MM.1S (cell line): ENCODE data around the gene ROCK2.

ENCODE experiments used
- DNase-seq: peaks from one replicate; pipeline ENCODE4 v3.0.0-alpha.2; 2015
- H2AFZ ChIP-seq: fragments of 300-600 bp; sonication (generic); 2 replicates; pipeline ENCODE4 v1.6.0; 2016; ENCODE audit warnings: antibody characterized with exemption, low read length
- H3F3A ChIP-seq: fragments of 300-600 bp; sonication (generic); 2 replicates; pipeline ENCODE4 v1.6.1; 2016; ENCODE audit warnings: mild to moderate bottlenecking, antibody characterized with exemption, low read length, moderate library complexity, mixed read lengths; ENCODE audit not compliant: insufficient read depth
- H3K27ac ChIP-seq: fragments of 300-600 bp; sonication (generic); 2 replicates; pipeline ENCODE4 v1.5.1; 2016; ENCODE audit warnings: mild to moderate bottlenecking, low read length
- H3K27me3 ChIP-seq: fragments of 300-600 bp; sonication (generic); replicated peaks from 2 replicates; pipeline ENCODE4 v1.6.0; 2016; ENCODE audit warnings: low read length; ENCODE audit not compliant: insufficient read depth
- H3K36me3 ChIP-seq: fragments of 300-600 bp; sonication (generic); replicated peaks from 2 replicates; pipeline ENCODE4 v1.6.1; 2016; ENCODE audit warnings: mild to moderate bottlenecking, low read length, mixed read lengths; ENCODE audit not compliant: insufficient read depth
- H3K4me1 ChIP-seq: fragments of 300-600 bp; sonication (generic); 2 replicates; pipeline ENCODE4 v1.6.1; 2016; ENCODE audit warnings: low read length, mixed read lengths
- H3K4me2 ChIP-seq: fragments of 300-600 bp; sonication (generic); 2 replicates; pipeline ENCODE4 v1.6.0; 2016; ENCODE audit warnings: low read depth, low read length
- H3K4me3 ChIP-seq: fragments of 300-600 bp; sonication (generic); 2 replicates; pipeline ENCODE4 v1.5.1; 2016; ENCODE audit warnings: low read length, mixed read lengths
- H3K79me2 ChIP-seq: fragments of 300-600 bp; sonication (generic); 2 replicates; pipeline ENCODE4 v1.6.1; 2016; ENCODE audit warnings: mixed run types, low read length, mixed read lengths
- H3K9ac ChIP-seq: fragments of 300-600 bp; sonication (generic); 2 replicates; pipeline ENCODE4 v1.6.1; 2016; ENCODE audit warnings: low read length, mixed read lengths
- H3K9me2 ChIP-seq: fragments of 300-600 bp; sonication (generic); replicated peaks from 2 replicates; pipeline ENCODE4 v1.6.1; 2016; ENCODE audit warnings: mild to moderate bottlenecking, low read length, mixed read lengths; ENCODE audit not compliant: insufficient read depth
- H3K9me3 ChIP-seq: fragments of 300-600 bp; sonication (generic); replicated peaks from 2 replicates; pipeline ENCODE4 v1.6.1; 2016; ENCODE audit warnings: mild to moderate bottlenecking, low read length, mixed read lengths; ENCODE audit not compliant: insufficient read depth
- H4K20me1 ChIP-seq: fragments of 300-600 bp; sonication (generic); 2 replicates; pipeline ENCODE4 v1.6.1; 2016; ENCODE audit warnings: mild to moderate bottlenecking, low read length, moderate library complexity, mixed read lengths; ENCODE audit not compliant: insufficient read depth
- CTCF ChIP-seq: fragments of 300-600 bp; sonication (generic); IDR thresholded peaks from 2 replicates; pipeline ENCODE4 v1.5.1; 2016; ENCODE audit warnings: antibody characterized with exemption, low read length, mixed read lengths
- EZH2 ChIP-seq: fragments of 300-600 bp; sonication (generic); optimal IDR thresholded peaks from 2 replicates; pipeline ENCODE3; 2017; ENCODE audit warnings: low read depth, mild to moderate bottlenecking, antibody characterized with exemption, low read length, mixed read lengths
- EZH2phosphoT487 ChIP-seq: fragments of 300-600 bp; sonication (generic); IDR thresholded peaks from 2 replicates; pipeline ENCODE4 v1.6.1; 2018; ENCODE audit warnings: antibody characterized with exemption, low read length

ROCK2 gene

GRCh38 chr2:11214770-11215169, 129.7 kb downstream of the ROCK2 start:
- Histone ChIP-seq H3K4me1 (no peaks in the 10 kb centered on the region), H3K27ac (no peak overlapping the region), H3K9me3 (no peaks in the 10 kb centered on the region), H4K20me1 (no peaks in the 10 kb centered on the region), H3K4me2 (no peak overlapping the region), H3K4me3 (no peak overlapping the region), H2AFZ (no peak overlapping the region), H3K79me2 (no peaks in the 10 kb centered on the region), H3K9me2 (no peaks in the 10 kb centered on the region), H3K27me3 (no peaks in the 10 kb centered on the region), H3K36me3 (0 out of 2 replicates have a peak, but pooled peaks cover 5% of the 10 kb centered on the region), H3K9ac (no peak overlapping the region), H3F3A (no peaks in the 10 kb centered on the region)
- no peak for TF ChIP-seq CTCF
- TF ChIP-seq EZH2, result no peak
- no peak for TF ChIP-seq EZH2phosphoT487
- DNase-seq, result no peak

GRCh38 chr2:11213975-11214374, 130.5 kb downstream of the ROCK2 start:
- Histone ChIP-seq H4K20me1 (no peaks in the 10 kb centered on the region), H3K4me3 (no peak overlapping the region), H3K9ac (no peak overlapping the region), H3K36me3 (0 out of 2 replicates have a peak, but pooled peaks cover 5% of the 10 kb centered on the region), H3K27me3 (no peaks in the 10 kb centered on the region), H3K9me3 (no peaks in the 10 kb centered on the region), H3K4me2 (no peak overlapping the region), H3K4me1 (no peaks in the 10 kb centered on the region), H3K9me2 (no peaks in the 10 kb centered on the region), H3K27ac (no peak overlapping the region), H3F3A (no peaks in the 10 kb centered on the region), H3K79me2 (no peaks in the 10 kb centered on the region), H2AFZ (no peak overlapping the region)
- no peak for DNase-seq
- TF ChIP-seq EZH2phosphoT487, result no peak
- no peak for TF ChIP-seq EZH2
- TF ChIP-seq CTCF, result no peak

- Histone ChIP-seq H3K4me1 (no peaks in the 10 kb centered on the region), H3K27ac (no peak overlapping the region), H3K9me2 (no peaks in the 10 kb centered on the region), H4K20me1 (no peaks in the 10 kb centered on the region), H2AFZ (no peak overlapping the region), H3K9ac (no peak overlapping the region), H3K27me3 (no peaks in the 10 kb centered on the region), H3K4me3 (no peak overlapping the region), H3F3A (no peaks in the 10 kb centered on the region), H3K36me3 (no peaks in the 10 kb centered on the region), H3K4me2 (no peak overlapping the region), H3K9me3 (no peaks in the 10 kb centered on the region), H3K79me2 (no peaks in the 10 kb centered on the region)
- no peak for DNase-seq
- no peak for TF ChIP-seq EZH2
- TF ChIP-seq CTCF, result no peak
- TF ChIP-seq EZH2phosphoT487, result no peak
These were observed 131.3 kb downstream of the ROCK2 start for GRCh38 chr2:11213090-11213638.
